ENCODE results near the gene RANBP10.
A peak's percentile ranks its signal among the peaks of the same experiment; 100 is the strongest.

GRCh38 chr16:67844497-67844896 is 38.1 kb upstream of the RANBP10 start:
- no peak for TF ChIP-seq MAFG (tag; conservative IDR thresholded peaks at IDR 0.05)
- no peak for TF ChIP-seq ZKSCAN1 (IDR thresholded peaks at IDR 0.05; ENCODE audit: low read depth, low read length)
- TF ChIP-seq ZNF407 (IDR thresholded peaks at IDR 0.05; ENCODE audit: low read depth), result no peak
- no peak for TF ChIP-seq SMC3 (conservative IDR thresholded peaks at IDR 0.05; ENCODE audit: insufficient read depth, low read depth, low read length)
- TF ChIP-seq CTCF (IDR thresholded peaks at IDR 0.05 in 2 of 3, conservative IDR thresholded peaks at IDR 0.05 in 1 of 3; ENCODE audit: insufficient read depth in 2 of 3, low read depth in 1 of 3, low read length in 3 of 3), result peak in 1 of 3 experiments; percentile 8; a peak in 1 of 6 replicates
- TF ChIP-seq, protein P1, sequence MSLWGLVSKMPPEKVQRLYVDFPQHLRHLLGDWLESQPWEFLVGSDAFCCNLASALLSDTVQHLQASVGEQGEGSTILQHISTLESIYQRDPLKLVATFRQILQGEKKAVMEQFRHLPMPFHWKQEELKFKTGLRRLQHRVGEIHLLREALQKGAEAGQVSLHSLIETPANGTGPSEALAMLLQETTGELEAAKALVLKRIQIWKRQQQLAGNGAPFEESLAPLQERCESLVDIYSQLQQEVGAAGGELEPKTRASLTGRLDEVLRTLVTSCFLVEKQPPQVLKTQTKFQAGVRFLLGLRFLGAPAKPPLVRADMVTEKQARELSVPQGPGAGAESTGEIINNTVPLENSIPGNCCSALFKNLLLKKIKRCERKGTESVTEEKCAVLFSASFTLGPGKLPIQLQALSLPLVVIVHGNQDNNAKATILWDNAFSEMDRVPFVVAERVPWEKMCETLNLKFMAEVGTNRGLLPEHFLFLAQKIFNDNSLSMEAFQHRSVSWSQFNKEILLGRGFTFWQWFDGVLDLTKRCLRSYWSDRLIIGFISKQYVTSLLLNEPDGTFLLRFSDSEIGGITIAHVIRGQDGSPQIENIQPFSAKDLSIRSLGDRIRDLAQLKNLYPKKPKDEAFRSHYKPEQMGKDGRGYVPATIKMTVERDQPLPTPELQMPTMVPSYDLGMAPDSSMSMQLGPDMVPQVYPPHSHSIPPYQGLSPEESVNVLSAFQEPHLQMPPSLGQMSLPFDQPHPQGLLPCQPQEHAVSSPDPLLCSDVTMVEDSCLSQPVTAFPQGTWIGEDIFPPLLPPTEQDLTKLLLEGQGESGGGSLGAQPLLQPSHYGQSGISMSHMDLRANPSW (CRISPR knock-in tag; IDR thresholded peaks at IDR 0.05), result no peak
- no peak for TF ChIP-seq FOSL1 (tag; conservative IDR thresholded peaks at IDR 0.05)
- no peak for TF ChIP-seq FOXP4 (CRISPR knock-in tag; IDR thresholded peaks at IDR 0.05; ENCODE audit: borderline replicate concordance)
- no peak for TF ChIP-seq MTF1 (CRISPR knock-in tag; IDR thresholded peaks at IDR 0.05; ENCODE audit: borderline replicate concordance)
- TF ChIP-seq FOXP1 (CRISPR knock-in tag; IDR thresholded peaks at IDR 0.05), result no peak
- no peak for TF ChIP-seq GTF2F1 (IDR thresholded peaks at IDR 0.05; ENCODE audit: low read depth, low read length)
- no peak for TF ChIP-seq ZZZ3 (IDR thresholded peaks at IDR 0.05)
- no peak for TF ChIP-seq DNMT1 (IDR thresholded peaks at IDR 0.05)
- no peak for TF ChIP-seq BACH1 (tag; IDR thresholded peaks at IDR 0.05)
